DMS53 treated with DMSO at 0.1 percent for 48 hours (cell line): ENCODE data around the gene AZU1.
"Not testable (repeated sequence)": the region's sequence is repeated elsewhere in the genome, so short reads cannot be mapped to it uniquely, and the experiment has no call there.

Experiments used
- DNase-seq: peaks from one replicate; lab custom pipeline; 2025; ENCODE audit not compliant: unreplicated experiment; lab: John Stamatoyannopoulos, UW

The AZU1 gene

GRCh38 chr19:827314-827709 lies 325 bp upstream of the AZU1 start:
- no peak for DNase-seq

GRCh38 chr19:829129-829758 lies 1.6 kb downstream of the AZU1 start:
- no peak for DNase-seq

- DNase-seq, result no peak
These were observed 4.1 kb downstream of the AZU1 start for GRCh38 chr19:831407-832369.

- no peak for DNase-seq
These were observed 6.6 kb downstream of the AZU1 start for GRCh38 chr19:834216-834615.

- DNase-seq, result no peak
These were observed 7.7 kb downstream of the AZU1 start for GRCh38 chr19:835210-835810.

- DNase-seq, result no peak
These were observed 13.0 kb downstream of the AZU1 start, which contains the start of gene PRTN3 for GRCh38 chr19:840519-841206. Gene PRTN3, plus strand, starts transcription at chr19:840999. Its CDS starts 10 bp downstream, at chr19:841009.

- not testable (repeated sequence) for DNase-seq
These were observed 15.2 kb downstream of the AZU1 start for GRCh38 chr19:842802-843179.

GRCh38 chr19:843180-843835 lies 15.7 kb downstream of the AZU1 start:
- no peak for DNase-seq

GRCh38 chr19:843836-844545 lies 16.4 kb downstream of the AZU1 start:
- no peak for DNase-seq

- DNase-seq, result no peak
These were observed 16.9 kb downstream of the AZU1 start for GRCh38 chr19:844546-844971.

- no peak for DNase-seq
These were observed 18.3 kb downstream of the AZU1 start for GRCh38 chr19:845707-846521.

GRCh38 chr19:848386-848921 lies 20.8 kb downstream of the AZU1 start:
- DNase-seq, result no peak

- not testable (repeated sequence) for DNase-seq
These were observed 21.6 kb downstream of the AZU1 start for GRCh38 chr19:849195-849594.

- no peak for DNase-seq
These were observed 22.8 kb downstream of the AZU1 start for GRCh38 chr19:850221-850978.

- DNase-seq, result no peak
These were observed 23.3 kb downstream of the AZU1 start for GRCh38 chr19:850979-851335.

GRCh38 chr19:852136-853013 lies 24.7 kb downstream of the AZU1 start, which contains the start of gene ELANE:
Gene ELANE, plus strand, starts transcription at chr19:852303. Its CDS starts 26 bp downstream, at chr19:852329.
- no peak for DNase-seq

GRCh38 chr19:853014-853585 lies 25.5 kb downstream of the AZU1 start:
- no peak for DNase-seq
